ENCODE data around the gene ZBTB49. TPM values are rescaled to one million over a fixed set of nuclear protein-coding genes. Genes with fewer than 3 reads are reported as not detected.
"Not testable (repeated sequence)": the region's sequence is repeated elsewhere in the genome, so short reads cannot be mapped to it uniquely, and the experiment has no call there.

The ZBTB49 gene
- total RNA-seq, 2 experiments from 2014 or later, result 4.8 to 6.3 TPM

DNA sequence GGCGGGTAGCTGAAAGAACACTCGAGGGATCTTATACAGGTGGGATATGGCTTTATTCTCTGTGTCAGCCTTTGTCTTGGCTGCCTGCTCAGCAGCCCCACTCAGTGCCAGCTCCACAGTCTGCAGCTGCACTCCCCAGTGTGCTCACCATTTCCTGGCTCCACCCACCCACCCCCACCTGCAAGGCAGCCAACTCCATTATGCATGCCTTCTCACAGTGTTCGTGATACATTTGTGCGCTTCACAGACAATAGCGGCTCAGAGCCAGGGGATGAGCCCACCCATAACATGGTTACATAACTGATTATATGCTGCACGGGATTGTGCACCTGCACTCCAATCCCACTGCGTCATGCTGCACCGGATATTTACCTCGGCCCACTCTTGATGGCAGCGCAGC is 33.3 kb upstream of the ZBTB49 start:
- no peak for TF ChIP-seq CTCF (IDR thresholded peaks at IDR 0.05)
- POLR2A ChIA-PET, result no interaction called here
- ATAC-seq, result no peak
- Mint-ChIP-seq H3K9me3 (no peaks in the 10 kb centered on the region), H3K27ac (no peak overlapping the region), H3K36me3 (ENCODE audit: low read depth) (no peaks in the 10 kb centered on the region), H3K4me1 (ENCODE audit: low read depth) (peaks cover 7% of the 10 kb centered on the region), H3K27me3 (no peaks in the 10 kb centered on the region), H3K4me3 (no peak overlapping the region)
- CTCF ChIA-PET, result interaction anchor here (1.0 to 2.4 kb wide), 3 partner anchors 24 to 79 kb away, joined by 3 to 10 read pairs (median 3); no protein-coding TSS in a partner anchor
- peak; percentile 13 for DNase-seq
- intact Hi-C loops (cut with micrococcal nuclease), result no loop called here

DNA sequence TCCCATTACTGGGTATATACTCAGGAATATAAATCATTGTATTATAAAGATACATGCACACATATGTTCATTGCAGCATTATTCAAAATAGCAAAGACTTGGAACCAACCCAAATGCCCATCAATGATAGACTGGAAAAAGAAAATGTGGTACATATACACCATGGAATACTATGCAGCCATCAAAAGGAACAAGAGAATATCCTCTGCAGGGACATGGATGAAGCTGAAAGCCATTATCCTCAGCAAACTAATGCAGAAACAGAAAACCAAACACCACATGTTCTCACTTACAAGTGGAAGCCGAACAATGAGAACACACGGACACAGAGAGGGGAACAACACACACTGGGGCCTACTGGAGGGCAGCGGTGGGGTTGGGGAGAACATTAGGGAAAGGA is 32.3 kb upstream of the ZBTB49 start:
- H3K4me1 Mint-ChIP-seq (ENCODE audit: low read depth); H3K27me3 Mint-ChIP-seq; intact Hi-C loops (cut with micrococcal nuclease); ATAC-seq; H3K9me3 Mint-ChIP-seq; H3K4me3 Mint-ChIP-seq; H3K27ac Mint-ChIP-seq; H3K36me3 Mint-ChIP-seq (ENCODE audit: low read depth); POLR2A ChIA-PET; DNase-seq: not testable (repeated sequence)
- CTCF ChIA-PET, result interaction anchor here (1.3 to 3.2 kb wide), 2 partner anchors 79 to 173 kb away, joined by 5 to 27 read pairs; no protein-coding TSS in a partner anchor

DNA sequence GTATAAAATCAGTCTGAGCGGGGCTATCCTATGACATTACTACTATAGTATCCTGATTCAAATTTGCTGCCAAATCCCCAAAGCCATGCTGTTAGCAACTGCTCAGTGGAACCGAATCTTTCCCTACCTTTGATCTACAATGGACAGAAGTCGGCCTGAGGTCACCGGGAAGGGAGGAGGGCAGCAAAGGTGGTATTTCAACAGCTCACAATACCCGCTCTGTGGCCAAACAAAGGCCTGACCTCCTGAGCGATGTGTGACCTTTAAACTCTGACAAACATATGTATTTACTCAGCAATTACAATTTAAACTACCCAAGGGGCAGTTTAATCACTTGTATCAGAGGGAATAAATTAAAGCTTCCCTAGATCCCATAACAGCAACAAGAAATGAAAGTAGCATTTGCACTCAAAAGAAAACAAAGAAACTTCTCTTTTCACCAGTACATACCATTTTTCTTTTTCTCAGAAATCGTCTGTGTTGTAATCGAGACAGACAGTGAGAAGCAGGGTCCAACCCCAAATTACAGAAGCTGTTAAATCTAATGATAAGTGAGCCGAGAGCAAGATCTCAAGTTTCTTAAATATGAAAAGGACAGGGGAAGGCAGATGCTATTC is 30.5 kb upstream of the ZBTB49 start:
- no peak for DNase-seq
- Mint-ChIP-seq H3K4me1 (ENCODE audit: low read depth) (peaks cover 7% of the 10 kb centered on the region), H3K27ac (no peak overlapping the region), H3K4me3 (no peak overlapping the region), H3K36me3 (ENCODE audit: low read depth) (no peaks in the 10 kb centered on the region), H3K27me3 (no peaks in the 10 kb centered on the region), H3K9me3 (no peaks in the 10 kb centered on the region)
- intact Hi-C loops (cut with micrococcal nuclease), result no loop called here
- ATAC-seq, result no peak
- no peak for TF ChIP-seq CTCF (IDR thresholded peaks at IDR 0.05)
- CTCF ChIA-PET, result interaction anchor here (0.7 to 3.2 kb wide), 18 partner anchors 8 to 180 kb away, joined by 3 to 27 read pairs (median 6); partner anchors contain the start of gene TMEM128
- POLR2A ChIA-PET, result interaction anchor here (0.8 kb wide), 2 partner anchors 10 to 11 kb away, joined by 3 to 4 read pairs; partner anchors contain the start of gene TMEM128

- H3K27ac Mint-ChIP-seq, result no peak overlapping the region
- ATAC-seq (peak; percentile 97), DNase-seq (peak; percentile 10)
- intact Hi-C loops (cut with micrococcal nuclease), result no loop called here
- POLR2A ChIA-PET, result interaction anchor here (0.8 kb wide), 2 partner anchors 9 to 12 kb away, joined by 3 to 4 read pairs; partner anchors contain the start of gene TMEM128
- H3K4me3 Mint-ChIP-seq, result no peak overlapping the region
- no peaks in the 10 kb centered on the region for H3K9me3 Mint-ChIP-seq
- no peaks in the 10 kb centered on the region for H3K36me3 Mint-ChIP-seq (ENCODE audit: low read depth)
- H3K4me1 Mint-ChIP-seq (ENCODE audit: low read depth), result peaks cover 7% of the 10 kb centered on the region
- TF ChIP-seq CTCF (IDR thresholded peaks at IDR 0.05), result peak; percentile 54
- H3K27me3 Mint-ChIP-seq, result no peaks in the 10 kb centered on the region
- CTCF ChIA-PET, result interaction anchor here (0.7 to 3.2 kb wide), 19 partner anchors 9 to 179 kb away, joined by 3 to 27 read pairs (median 5); partner anchors contain the start of gene TMEM128
These were observed 29.8 kb upstream of the ZBTB49 start for GRCh38 chr4:4260185-4260751.

DNA sequence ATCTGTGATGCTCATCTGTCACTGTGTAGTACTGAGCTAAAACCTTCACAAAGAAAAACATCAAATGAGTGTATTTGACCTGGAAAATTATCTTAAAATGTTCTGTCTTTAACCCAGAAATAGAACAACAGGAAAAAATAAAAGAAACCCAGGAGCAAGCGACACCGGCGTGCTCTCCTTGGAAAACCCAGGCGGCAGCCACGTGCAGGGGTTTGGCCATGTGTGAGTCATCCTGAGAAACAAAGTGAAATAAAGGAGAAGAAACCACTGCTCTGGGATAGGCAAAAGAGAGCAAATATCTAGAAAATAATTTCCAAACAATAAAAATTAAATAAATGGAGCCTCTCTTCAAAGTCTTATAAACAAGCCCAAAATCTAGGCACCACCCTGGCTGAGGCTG is 22.1 kb upstream of the ZBTB49 start:
- ATAC-seq, result no peak
- peaks cover 24% of the 10 kb centered on the region for H3K4me1 Mint-ChIP-seq (ENCODE audit: low read depth)

More for the DNA sequence above, 22.1 kb upstream of the ZBTB49 start:
- POLR2A ChIA-PET, result interaction anchor here (1.0 kb wide), 1 partner anchor 20 kb away, joined by 3 read pairs; the partner anchor contains the start of gene TMEM128
- intact Hi-C loops (cut with micrococcal nuclease), result no loop called here
- CTCF ChIA-PET, result interaction anchor here (0.9 to 3.1 kb wide), 2 partner anchors 8 to 16 kb away, joined by 4 to 10 read pairs; no protein-coding TSS in a partner anchor
- no peak for DNase-seq
- Mint-ChIP-seq H3K27me3 (no peaks in the 10 kb centered on the region), H3K36me3 (ENCODE audit: low read depth) (peaks cover 45% of the 10 kb centered on the region), H3K4me3 (no peak overlapping the region), H3K9me3 (no peaks in the 10 kb centered on the region), H3K27ac (peak overlapping the region; percentile 72)
- TF ChIP-seq CTCF (IDR thresholded peaks at IDR 0.05), result no peak
